GM21528 (cell line): Measurements from ENCODE around the gene KLHDC3.
"Not testable (repeated sequence)": the region's sequence is repeated elsewhere in the genome, so short reads cannot be mapped to it uniquely, and the experiment has no call there.

Experiments
- ATAC-seq: cut with Tn5 transposase; IDR thresholded peaks from one replicate; pipeline ENCODE4 v1.9.1; 2021; ENCODE audit warnings: mild to moderate bottlenecking, moderate library complexity; ENCODE audit not compliant: unreplicated experiment, low FRiP score

Gene KLHDC3

DNA sequence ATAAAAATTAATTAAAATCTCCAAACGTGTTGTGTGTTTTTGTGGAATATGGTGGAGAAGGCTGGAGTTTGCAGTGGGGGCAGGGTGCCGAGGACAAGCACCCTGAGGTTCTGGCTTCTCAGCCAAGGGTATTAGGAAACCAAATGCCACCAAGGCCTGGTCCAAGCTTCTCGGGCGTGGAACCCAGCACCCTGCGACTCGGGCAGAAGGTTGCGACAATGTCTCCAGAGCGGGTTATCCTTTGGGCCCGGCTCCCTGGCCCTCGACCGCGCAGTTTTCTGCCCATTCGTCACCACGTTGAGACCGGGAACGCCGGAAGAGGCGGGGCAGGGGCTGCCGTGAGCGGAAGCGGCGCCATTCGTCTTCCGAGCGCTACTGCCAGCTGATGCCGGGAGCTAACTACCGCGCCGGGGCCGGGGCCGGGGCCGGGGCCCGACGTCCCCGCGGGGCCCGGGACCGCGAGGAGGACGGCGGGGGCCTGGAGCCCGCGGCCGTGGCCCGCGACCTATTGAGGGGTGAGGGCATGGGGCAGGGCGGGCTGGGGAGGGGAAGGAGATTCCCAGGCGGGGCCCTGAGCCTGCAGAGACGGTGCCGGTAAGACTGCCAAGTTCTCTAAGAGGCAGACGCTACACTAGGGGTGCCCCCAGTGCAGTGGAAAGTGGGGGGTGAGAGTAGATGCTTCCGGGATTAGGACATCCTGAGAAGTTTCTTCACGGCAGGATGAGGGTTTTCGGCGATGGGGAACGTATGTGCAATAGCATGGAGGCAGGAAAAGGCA, 7.4 kb downstream of the KLHDC3 start, which contains the start of gene RRP36:
TSS of gene RRP36 (plus strand) at position 354 of the 778 bp plus-strand sequence. CDS start at position 386, 32 bp downstream.
- peak; percentile 63 for ATAC-seq

DNA sequence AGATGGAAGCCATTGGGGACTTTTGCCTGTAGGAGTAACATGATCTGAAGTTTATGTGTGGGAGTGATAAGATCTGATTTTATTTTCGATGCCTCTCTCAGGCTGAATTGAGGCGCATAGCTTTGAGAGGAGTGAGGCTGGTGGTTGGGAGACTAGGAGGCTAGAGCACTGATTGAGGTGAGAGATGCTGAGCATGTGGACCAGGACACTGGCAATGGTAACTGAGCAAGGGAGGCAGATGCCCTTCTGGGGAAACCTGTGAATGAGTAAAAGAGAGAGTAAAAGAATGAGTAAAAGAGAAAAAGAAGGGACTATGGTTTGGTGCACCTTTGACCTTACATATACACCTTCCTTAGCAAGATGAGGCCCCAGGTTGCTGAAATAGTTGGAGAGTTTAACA, 10.4 kb downstream of the KLHDC3 start:
- ATAC-seq: no peak

DNA sequence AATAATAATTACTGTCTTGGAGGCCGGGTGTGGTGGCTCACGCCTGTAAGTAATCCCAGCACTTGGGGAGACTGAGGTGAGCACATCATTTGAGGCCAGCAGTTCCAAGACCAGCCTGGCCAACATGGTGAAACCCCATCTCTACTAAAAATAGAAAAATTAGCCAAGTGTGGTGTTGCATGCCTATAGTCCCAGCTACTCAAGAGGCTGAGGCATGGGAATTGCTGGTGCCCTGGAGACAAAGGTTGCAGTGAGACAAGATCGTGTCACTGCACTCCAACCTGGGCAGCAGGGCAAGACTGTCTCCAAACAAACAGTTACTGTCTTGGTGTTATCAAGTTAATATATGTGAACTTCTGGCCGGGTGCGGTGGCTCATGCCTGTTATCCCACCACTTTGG, 12.3 kb downstream of the KLHDC3 start:
- no peak for ATAC-seq

DNA sequence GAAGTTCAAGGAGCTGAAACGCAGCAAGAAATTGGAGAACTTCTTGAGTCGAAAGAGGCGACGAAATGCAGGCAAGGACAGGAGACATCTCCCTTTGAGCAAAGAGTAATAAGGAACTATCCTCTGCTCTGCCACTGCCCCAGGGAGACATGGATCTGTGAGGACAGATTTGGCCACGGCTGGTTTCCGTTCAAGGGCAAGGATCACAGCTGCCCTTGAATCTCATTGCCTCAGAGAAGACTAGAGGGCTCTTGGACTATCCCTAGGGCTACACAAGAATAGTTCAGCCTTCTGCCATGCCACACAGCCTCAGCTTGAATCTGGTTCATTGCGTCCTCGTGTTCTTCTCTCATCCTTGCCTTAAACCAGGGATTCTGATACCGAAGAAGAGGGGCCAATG, 15.1 kb downstream of the KLHDC3 start:
- no peak for ATAC-seq

DNA sequence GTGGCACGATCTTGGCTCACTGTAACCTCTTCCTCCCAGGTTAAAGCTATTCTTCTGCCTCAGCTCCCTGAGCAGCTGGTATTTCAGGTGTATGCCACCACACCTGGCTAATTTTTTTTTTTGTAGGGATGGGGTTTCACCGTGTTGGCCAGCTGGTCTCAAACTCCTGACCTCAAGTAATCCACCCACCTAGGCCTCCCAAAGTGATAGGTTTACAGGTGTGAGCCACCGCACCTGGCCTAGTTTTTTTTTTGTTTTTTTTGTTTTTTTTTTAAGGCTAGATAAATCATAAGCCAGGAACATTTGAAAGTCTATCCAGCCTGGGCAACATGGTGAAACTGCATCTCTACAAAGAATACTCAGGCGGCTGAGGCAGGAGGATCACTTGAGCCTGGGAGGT, 18.3 kb downstream of the KLHDC3 start:
- no peak for ATAC-seq

DNA sequence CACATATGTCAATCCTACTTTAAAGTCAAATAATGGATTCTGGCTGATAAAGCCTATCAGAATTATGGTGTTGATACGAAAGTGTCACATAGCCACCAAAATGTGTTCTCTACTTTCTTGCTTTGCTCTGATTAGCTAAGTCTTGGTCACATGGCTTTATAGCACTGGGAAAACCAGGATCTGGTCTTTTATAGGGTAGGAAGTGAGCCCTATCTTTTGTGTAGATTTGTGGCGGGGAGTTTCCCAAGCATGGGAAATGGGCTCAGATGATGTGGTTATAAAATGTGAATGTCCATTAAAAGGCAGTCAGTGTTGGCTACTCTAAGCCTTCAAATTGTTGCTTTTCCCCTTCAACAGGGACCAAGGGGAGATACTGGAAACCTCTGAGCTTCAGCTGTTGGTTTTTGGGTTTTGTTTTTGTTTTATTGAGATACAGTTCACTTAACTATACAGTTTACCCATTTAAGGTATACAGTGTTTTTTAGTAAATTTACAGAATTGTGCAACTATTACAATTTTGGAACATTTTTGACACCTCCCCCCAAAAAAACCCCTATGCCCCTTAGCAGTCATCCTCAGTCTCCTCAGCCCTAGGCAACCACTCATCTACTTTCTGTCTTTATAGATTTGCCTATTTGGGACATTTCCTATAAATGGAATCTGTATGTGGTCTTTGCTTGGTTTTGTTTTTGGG, 19.6 kb downstream of the KLHDC3 start:
- ATAC-seq: no peak

DNA sequence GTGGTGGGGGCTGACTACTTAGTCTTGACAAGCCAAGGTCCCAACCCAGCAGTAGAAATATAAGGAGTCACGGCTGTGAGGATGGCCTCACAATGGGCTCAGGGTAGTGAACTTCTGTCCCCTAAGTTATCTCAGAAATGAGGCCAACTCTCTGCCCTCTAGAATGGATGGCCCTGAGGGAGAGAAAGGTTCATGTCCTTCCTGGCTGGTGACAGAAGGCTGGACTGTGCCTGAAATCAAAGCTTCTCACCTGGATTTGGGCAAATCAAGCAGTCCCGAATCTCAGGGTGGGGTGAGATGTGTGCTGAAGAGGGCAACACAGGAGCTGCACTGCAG, 20.1 kb downstream of the KLHDC3 start:
- ATAC-seq: no peak

DNA sequence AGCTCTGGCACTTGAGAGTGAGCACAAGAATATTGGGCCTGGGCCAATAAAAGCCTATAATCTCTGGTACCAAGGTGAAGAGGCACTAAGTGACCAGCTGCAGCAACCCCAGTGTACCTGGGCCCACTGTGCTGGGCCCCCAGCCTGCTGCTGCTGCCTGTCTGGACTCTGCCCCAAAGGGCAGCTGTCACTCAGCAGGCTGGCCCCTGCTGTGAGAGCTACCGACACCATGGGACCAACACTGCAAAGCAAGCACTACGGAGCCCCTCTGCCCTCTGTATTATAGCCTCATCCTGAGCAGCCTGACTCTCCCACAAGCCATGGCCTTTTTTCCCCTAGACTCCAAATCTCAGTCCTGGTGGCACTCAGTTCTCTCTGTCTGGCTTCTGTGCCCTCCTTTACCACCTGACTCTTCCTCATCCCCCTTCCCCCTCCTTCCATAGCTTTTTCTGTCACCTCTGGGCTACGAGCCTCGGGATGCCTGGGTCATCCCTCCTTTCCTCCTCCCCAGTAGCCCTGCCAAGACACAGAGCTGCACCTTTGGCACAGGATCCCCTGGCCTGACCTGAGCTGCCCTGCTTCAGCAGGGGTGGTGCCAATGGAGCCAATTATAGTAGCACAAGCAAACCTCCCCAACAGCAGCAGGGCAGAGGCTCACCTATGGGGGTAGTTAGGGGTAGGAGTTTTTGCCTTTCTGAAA, 21.6 kb downstream of the KLHDC3 start:
- no peak for ATAC-seq

DNA sequence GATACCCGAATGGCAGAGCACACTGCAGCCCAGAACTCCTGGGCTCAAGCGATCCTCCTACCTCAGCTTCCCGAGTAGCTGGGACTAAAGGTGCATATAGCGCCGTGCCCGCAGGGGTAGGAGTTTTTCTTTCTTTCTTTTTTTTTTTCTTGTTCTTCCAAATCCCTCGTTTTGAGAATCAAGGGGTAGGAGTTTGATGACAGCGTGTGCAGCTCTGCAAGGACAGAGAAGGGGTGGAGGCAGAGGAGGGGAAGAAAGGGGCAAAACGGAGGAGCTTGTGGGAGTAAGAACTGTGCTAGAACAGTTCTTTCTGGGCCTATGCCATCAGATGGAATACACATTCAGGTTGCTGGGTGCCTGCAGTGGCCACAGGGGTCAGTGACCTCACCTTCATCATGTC, 22.7 kb downstream of the KLHDC3 start:
- no peak for ATAC-seq

DNA sequence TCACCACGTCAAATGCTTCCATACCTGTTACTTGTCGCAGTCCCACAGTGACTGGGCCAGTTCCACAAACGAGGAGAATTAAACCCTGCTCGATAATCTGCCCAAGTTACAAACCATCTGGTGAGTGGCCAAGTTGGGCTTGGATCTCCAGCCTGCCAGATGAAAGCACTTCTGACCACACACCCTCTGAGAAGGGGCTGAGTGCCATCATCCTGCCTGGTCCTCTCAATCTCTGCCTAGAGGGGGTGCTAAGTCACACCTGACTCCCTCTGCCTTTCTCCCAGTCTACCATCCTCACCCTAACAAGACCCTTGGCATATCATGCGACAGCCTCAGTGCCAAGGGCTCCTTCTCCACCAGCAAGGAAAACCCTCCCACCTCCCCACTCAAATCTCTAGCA, 23.1 kb downstream of the KLHDC3 start:
- ATAC-seq: no peak

DNA sequence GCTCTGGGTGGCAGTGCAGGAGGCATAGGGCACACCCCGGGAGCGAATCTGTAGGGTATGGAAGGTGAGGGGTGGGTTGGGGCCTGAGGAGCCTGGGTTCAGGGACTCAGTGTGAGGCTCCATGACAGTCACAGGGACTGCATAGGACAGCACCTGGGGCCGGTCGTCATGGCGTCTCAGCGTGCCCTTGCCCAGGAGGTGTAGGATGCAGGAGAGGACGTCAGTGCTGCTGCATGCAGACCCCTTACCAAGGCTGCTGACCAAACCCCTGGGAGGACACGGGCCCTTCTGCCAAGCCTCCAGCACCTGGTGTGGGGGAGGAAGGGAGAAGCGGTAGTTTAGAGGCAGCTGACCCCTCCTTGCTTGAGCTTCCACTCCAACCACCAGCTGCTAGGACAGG, 23.7 kb downstream of the KLHDC3 start:
- no peak for ATAC-seq

DNA sequence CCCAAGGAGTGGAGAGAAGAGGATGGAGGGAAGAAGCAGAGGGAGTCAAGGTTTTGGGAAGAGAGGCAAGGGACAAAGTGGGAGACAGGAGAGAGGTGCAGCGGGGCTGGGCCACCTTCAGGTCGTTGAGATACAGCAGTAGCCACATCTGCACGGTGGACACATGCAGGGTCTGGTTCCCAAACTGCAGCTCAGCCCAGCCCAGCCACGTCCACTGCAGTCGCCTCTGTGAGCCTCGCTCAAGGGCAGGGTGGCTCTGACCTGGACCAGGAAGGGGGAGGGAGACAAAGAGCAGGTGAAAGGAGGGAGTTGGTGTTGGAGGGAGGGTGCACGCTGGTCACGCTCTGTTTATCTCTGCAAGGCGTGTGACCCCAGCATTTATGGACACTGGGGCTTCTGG, 24.7 kb downstream of the KLHDC3 start:
- no peak for ATAC-seq

DNA sequence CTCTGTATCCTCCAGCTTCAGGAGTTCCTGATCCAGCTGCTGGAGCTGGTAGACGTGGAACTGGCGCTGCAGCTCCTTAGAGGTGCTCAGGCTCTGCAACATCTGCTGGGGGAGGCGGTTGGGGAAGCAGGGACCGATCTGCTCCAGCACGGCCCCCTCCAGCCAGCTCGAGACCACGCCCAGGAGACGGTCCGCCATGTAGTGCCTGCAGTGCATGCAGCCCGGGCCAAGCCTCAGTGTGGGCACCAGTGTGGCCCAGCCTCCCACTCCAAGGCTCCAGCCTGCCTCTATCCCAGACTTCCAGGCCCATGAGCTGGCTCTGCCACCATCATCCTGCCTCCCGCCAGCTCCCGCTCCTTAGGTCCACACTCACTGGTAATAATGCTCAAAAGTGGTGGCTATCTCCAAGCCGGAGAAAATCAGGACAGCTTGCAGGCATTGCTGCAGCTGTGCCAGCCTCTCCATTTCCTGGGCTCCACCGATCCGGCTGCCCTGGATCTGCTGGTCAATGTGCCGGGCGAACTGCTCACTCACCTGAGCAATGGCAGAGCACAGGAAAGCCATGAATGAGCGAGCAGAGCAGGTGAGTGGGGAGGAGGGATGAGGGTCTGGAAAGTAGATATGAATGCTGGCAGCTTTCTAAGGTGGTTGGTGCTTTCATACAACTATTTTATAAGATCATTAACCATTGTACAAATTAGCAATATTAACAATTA, 26.7 kb downstream of the KLHDC3 start:
- no peak for ATAC-seq

DNA sequence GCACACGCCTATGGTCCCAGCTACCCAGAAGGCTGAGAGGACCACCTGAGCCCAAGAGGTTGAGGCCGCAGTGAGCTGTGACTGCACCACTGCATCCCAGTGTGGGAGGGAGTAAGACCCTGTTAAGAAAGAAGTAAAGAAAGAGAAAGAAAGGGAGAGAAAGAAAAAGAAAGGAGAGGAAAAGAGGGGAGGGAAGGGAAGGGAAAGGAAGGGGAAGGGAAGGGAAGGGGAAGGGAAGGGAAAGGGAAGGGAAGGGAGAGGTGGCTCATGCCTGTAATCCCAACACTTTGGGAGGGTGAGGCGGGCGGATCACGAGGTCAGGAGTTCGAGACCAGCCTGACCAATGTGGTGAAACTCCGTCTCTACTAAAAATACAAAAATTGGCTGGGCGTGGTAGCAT, 27.4 kb downstream of the KLHDC3 start:
- ATAC-seq: not testable (repeated sequence)

DNA sequence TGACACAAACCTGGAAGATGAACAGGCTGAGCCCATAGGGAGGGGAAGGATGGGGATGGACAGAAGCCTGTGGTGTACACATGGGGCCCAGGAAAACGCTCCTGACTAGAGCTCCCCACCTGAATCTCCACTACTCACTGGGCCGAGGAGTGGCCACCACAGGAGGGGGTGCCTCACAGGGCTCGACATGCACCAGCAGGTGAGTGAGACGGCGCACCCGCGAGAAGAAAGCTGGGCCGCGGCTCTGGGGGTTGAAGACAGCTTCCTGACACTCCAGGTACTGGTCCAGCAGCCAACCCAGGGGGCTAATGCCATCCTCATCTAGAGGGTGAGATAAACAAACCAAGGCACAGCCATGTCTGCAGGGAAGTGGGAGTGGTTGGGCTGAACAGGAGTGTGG, 29.3 kb downstream of the KLHDC3 start:
- ATAC-seq: no peak

DNA sequence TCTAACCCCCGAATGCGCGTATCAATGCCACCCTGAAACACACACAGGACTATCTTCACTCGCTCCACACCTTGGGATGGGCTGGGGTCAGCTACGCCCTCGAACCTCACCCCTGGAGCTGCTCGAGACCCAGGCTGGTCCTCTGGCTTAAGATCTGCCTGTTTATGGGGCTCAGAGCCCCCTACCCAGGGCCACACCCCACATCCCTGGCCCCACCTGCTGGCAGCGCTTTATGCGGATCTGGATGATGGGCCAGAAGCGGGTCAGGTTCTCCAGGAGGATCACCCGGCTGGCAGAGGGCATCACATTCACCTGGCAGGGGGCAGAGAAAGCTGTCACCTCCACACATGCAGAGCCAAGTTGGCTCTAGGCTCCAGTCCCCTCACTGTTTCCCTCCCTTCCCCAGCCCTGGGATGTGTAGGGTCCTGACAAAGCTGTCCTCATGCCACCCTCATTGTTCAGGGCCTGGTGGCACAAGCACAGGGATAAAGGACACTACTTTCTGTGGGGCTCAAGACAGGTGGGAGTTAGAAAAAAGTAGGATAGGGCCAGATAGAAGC, 31.4 kb downstream of the KLHDC3 start:
- no peak for ATAC-seq

DNA sequence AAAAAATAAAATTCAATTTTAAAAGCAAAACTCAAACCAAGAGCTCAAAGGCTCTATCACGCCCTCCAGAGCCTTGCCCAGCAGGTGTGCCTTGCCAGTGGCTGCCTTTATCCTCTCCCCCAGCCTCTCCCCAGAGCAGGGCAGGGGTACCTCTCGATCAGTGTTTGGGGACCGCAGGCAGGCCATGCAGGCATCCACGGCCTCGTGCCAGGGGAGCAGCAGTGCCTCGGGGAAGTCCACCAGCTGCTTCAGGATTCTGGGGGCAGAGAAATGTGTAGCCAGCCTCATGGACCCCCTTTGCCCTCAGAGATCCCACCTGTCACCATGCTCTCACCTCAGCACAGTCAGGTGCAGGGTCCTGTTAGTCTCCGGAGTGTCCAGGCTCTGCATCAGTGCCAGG, 33.9 kb downstream of the KLHDC3 start:
- no peak for ATAC-seq

DNA sequence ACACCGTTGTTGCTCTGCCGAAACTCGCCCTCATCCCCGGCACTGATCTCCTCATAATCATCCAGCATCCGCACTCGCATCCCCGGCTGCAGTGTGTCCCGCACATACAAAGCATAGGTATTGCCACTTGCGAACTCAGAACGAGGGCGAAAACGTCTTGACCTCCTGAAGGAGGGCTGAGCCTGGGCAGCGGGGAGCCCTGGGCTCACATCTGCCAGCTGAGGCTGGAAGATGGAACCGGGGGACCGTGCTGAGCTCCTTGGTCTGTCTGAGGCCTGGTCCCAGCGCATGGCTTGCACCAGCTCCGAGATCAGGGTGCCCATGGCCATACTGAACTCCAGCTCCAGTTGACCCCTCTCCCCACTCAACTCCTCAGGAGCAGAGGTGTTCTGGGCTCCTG, 36.9 kb downstream of the KLHDC3 start:
- no peak for ATAC-seq

DNA sequence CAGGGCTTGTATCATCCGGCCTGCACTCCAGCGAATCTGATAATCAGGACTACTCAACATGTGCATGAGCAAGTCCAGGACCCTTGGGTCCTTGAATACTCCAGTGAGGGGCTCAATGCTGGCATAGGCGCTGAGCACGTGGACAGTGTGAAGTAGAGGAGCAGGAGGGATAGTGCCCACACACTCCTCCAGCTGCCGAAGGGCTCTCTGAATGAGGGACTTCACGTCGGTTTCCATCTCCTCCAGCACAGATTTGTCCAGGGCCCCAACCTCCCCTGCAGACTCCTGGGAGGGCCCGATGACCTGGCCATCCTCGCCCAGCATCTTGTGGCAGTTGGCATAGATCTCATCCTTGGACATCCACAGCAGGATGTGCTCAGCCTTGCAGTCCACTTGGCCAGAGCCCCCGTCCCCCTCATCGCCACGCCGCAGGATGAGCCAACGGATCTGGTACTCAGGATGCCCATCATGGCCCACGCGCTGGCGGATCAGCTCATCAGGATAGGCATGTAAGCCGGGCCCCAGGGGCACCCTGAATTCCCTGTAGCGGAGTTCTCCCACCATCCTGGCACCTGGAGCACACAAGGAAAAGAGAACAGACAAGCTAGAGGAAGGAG, 38.3 kb downstream of the KLHDC3 start:
- no peak for ATAC-seq

DNA sequence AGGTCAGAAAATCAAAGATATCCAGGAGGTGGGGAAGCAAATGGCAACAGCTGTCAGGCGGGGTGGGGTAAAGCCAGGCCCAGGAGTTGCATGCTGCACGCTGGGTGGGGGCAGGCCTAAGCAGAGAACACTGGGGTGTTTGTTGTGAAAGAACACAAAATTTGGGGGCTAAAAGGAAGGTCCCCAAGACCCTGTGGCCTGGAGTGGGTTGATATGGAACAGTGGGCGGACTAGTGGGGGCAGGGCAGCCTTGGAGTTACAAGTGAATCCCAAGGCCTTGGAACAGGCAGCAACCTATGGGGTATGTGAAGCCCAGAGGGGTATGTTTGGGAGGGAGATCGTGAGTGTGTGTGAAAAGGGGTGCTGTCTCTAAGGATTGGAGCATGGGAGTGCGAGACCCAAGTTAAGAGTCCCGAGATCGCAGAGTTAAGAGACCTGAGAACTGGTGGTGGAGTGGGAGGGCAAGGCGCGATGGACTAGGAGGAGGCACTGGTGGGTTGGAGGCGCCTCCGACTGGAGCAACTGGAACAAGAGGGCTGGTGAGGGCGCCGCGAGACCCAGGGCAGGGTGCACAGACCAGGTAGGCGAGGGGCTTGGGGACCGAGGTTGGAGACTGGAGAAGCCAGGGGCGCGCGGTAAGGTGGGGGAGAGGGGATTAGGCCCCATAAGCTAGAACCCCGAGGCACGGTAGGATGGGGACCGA, 38.9 kb downstream of the KLHDC3 start:
- ATAC-seq: peak; percentile 20
